Smooth muscle cell (in vitro differentiated cells): ENCODE data around the gene ORMDL3. TPM values are rescaled to one million over a fixed set of nuclear protein-coding genes. Genes with fewer than 3 reads are reported as not detected.
"Not testable (repeated sequence)": the region's sequence is repeated elsewhere in the genome, so short reads cannot be mapped to it uniquely, and the experiment has no call there.

Experiments
- DNase-seq: peaks from one replicate; lab custom pipeline; 2025; ENCODE audit not compliant: unreplicated experiment; lab: John Stamatoyannopoulos, UW
- H2AFZ ChIP-seq: fragments of 200-600 bp; sonication (generic); 2 replicates; pipeline ENCODE4 v1.6.0; 2016; ENCODE audit warnings: antibody characterized with exemption, low read depth, mild to moderate bottlenecking
- H3F3A ChIP-seq: fragments of 200-600 bp; sonication (generic); 2 replicates; pipeline ENCODE4 v1.6.0; 2017; ENCODE audit warnings: antibody characterized with exemption, low read depth
- H3K27ac ChIP-seq: fragments of 200-600 bp; sonication (generic); 2 replicates; pipeline ENCODE4 v1.5.1; 2016; ENCODE audit warnings: low read depth, mild to moderate bottlenecking
- H3K27me3 ChIP-seq: fragments of 200-600 bp; sonication (generic); 2 replicates; pipeline ENCODE4 v1.6.1; 2016; ENCODE audit warnings: low read depth, mild to moderate bottlenecking
- H3K36me3 ChIP-seq: fragments of 200-600 bp; sonication (generic); 2 replicates; pipeline ENCODE4 v1.5.1; 2016; ENCODE audit warnings: low read depth
- H3K4me1 ChIP-seq: fragments of 200-600 bp; sonication (generic); 2 replicates; pipeline ENCODE4 v1.5.1; 2016; ENCODE audit warnings: low read depth
- H3K4me2 ChIP-seq: fragments of 200-600 bp; sonication (generic); 2 replicates; pipeline ENCODE4 v1.6.0; 2016; ENCODE audit warnings: mild to moderate bottlenecking
- H3K4me3 ChIP-seq: fragments of 200-600 bp; sonication (generic); 2 replicates; pipeline ENCODE4 v1.5.1; 2016; ENCODE audit warnings: mild to moderate bottlenecking
- H3K79me2 ChIP-seq: fragments of 200-600 bp; sonication (generic); 2 replicates; pipeline ENCODE4 v1.6.0; 2016; ENCODE audit warnings: low read depth, mild to moderate bottlenecking
- H3K9ac ChIP-seq: fragments of 200-600 bp; sonication (generic); 2 replicates; pipeline ENCODE4 v1.6.0; 2016; ENCODE audit warnings: low read depth
- H3K9me3 ChIP-seq: fragments of 200-600 bp; sonication (generic); replicated peaks from 2 replicates; pipeline ENCODE4 v1.5.1; 2016; ENCODE audit warnings: low read depth
- H4K20me1 ChIP-seq: fragments of 200-600 bp; sonication (generic); 2 replicates; pipeline ENCODE4 v1.6.0; 2016; ENCODE audit warnings: low read depth
- WGBS: methylation state at CpG from one replicate; pipeline ENCODE4 v1.1.7; 2016; ENCODE audit warnings: low lambda C conversion rate; 5-methylcytosine and 5-hydroxymethylcytosine counted together
- polyA plus RNA-seq: library from polyadenylated mRNA; unstranded; fragments of >200 nt; fragmentation: Nextera tagmentation; extraction: Ambion mirVana; gene quantifications from 2 replicates; pipeline ENCODE4 v1.2.1, GENCODE V29; 2016
- total RNA-seq: library from RNA; depleted of rRNA; stranded (reverse); fragments of >200 nt; gene quantifications from 2 replicates; pipeline ENCODE4 v1.2.3, GENCODE V29; 2014
- TF ChIP-seq, protein P1 (sequence below): fragments of 200-600 bp; sonication (generic); IDR thresholded peaks from 2 replicates; pipeline ENCODE4 v1.5.1; 2017; ENCODE audit warnings: borderline replicate concordance, mild to moderate bottlenecking, antibody characterized with exemption; ENCODE audit not compliant: insufficient read depth, poor library complexity, severe bottlenecking

The ORMDL3 gene
- total and polyA plus RNA-seq, 2 experiments from 2014 or later = 24.7 to 29.8 TPM

DNA sequence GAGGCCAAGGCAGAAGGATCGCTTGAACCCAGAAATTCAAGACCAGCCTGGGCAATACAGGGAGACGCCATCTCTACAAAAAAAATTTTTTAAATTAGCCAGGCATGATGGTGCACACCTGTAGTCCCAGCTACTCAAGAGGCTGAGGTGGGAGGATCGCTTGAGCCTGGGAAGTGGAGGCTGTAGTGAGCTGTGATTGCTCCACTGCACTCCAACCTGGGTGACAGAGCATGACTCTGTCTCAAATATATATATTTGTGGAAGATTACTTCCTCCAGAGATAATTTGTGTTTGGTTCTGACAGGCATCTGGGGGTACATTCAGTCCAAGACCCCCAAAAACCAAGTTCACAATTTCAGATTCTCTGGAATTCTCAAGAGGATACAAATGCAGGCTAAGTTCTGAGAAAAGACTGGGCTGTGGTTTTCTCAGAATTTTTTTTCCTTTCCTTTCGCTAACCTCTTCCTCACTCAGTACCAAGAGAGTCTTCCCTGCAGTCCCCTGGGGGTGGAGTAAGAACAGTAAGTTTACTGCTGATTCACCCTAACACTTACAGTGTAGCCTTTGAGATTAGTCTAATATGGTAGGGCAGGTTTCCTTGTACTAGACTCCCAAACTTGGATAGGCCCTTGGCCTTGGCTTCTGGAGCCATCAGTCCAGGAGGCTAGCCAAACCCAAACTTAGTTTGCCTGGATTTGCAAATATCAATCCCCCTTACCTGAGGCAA, 24.1 kb downstream of the ORMDL3 start:
- no peaks in the 10 kb centered on the region for H3K79me2 ChIP-seq
- H3K4me1 ChIP-seq = no peaks in the 10 kb centered on the region
- no peak overlapping the region for H3K27ac ChIP-seq
- no peak for DNase-seq
- no peak overlapping the region for H3K4me2 ChIP-seq
- no peak overlapping the region for H3K4me3 ChIP-seq
- H3K27me3 ChIP-seq = no peaks in the 10 kb centered on the region
- TF ChIP-seq, protein P1, sequence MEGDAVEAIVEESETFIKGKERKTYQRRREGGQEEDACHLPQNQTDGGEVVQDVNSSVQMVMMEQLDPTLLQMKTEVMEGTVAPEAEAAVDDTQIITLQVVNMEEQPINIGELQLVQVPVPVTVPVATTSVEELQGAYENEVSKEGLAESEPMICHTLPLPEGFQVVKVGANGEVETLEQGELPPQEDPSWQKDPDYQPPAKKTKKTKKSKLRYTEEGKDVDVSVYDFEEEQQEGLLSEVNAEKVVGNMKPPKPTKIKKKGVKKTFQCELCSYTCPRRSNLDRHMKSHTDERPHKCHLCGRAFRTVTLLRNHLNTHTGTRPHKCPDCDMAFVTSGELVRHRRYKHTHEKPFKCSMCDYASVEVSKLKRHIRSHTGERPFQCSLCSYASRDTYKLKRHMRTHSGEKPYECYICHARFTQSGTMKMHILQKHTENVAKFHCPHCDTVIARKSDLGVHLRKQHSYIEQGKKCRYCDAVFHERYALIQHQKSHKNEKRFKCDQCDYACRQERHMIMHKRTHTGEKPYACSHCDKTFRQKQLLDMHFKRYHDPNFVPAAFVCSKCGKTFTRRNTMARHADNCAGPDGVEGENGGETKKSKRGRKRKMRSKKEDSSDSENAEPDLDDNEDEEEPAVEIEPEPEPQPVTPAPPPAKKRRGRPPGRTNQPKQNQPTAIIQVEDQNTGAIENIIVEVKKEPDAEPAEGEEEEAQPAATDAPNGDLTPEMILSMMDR = no peak
- WGBS = 94% methylated on average over 4 of the region's 4 CpGs
- H3K9ac ChIP-seq = no peak overlapping the region
- no peak overlapping the region for H2AFZ ChIP-seq
- H4K20me1 ChIP-seq = no peaks in the 10 kb centered on the region
- no peaks in the 10 kb centered on the region for H3F3A ChIP-seq
- no peaks in the 10 kb centered on the region for H3K36me3 ChIP-seq
- H3K9me3 ChIP-seq = no peaks in the 10 kb centered on the region

DNA sequence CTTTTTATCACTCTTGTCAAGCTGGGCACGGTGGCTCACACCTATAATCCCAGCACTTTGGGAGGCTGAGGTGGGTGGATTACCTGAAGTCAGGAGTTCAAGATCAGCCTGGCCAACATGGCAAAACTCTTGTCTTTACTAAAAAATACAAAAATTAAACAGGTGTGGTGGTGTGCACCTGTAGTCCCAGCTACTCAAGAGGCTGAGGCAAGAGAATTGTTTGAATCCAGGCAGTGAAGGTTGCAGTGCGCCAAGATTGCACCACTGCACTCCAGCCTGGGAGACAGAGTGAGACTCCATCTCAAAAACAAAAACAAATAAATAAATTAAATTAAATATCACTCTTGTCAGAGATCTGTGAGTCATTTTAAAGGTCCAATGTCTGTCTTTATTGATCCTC, 25.4 kb downstream of the ORMDL3 start:
- H3K4me2 ChIP-seq, H3K9me3 ChIP-seq, H3K36me3 ChIP-seq, H4K20me1 ChIP-seq, H3K27ac ChIP-seq, DNase-seq, H3K4me3 ChIP-seq, H3K79me2 ChIP-seq, H3K9ac ChIP-seq, H3K4me1 ChIP-seq, H3K27me3 ChIP-seq, H2AFZ ChIP-seq, H3F3A ChIP-seq: not testable (repeated sequence)
- 93% methylated on average over 2 of the region's 2 CpGs for WGBS

DNA sequence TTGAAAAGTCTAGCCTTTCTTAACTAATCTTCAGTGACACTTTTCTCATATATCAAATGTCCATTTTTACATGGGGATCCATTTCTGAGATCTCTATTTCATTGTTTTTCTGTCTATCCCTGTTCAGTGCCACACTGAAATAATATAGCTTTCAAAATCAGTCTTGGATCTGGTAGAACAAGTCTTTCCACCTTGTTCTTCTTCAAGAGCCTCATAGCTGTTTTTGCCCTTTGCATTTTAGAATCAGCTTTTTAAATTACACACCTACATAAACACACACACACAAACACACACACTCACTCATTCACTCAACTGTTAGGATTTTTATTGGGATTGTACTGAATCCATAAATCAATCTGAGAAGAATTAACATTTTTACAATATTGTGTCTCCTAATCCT, 28.2 kb downstream of the ORMDL3 start:
- Histone ChIP-seq H3F3A (no peaks in the 10 kb centered on the region), H3K9me3 (no peaks in the 10 kb centered on the region), H3K9ac (no peak overlapping the region), H3K4me1 (no peaks in the 10 kb centered on the region), H3K36me3 (no peaks in the 10 kb centered on the region), H3K4me2 (no peak overlapping the region), H2AFZ (no peak overlapping the region), H3K27me3 (no peaks in the 10 kb centered on the region), H3K79me2 (no peaks in the 10 kb centered on the region), H4K20me1 (no peaks in the 10 kb centered on the region), H3K27ac (no peak overlapping the region), H3K4me3 (no peak overlapping the region)
- TF ChIP-seq, protein P1 = no peak
- DNase-seq = no peak

DNA sequence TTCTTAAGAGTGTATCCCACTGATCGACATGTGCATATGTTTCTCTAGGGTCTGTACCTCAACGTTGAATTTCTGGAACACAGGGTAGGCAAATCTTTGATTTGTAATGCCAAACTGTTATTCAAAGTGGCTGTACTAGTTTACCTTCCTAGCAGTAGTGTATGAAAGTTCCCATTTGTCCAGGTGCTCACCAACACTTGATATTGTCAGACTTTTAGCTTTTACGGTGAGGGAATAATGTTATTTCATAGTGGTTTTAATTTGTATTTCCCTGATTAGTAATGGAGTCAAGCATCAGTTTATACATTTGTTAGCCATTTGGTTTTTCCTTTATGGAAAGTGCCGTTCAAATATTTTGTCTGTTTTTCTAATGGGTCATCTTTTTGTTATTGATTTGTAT, 29.3 kb downstream of the ORMDL3 start:
- no peak for DNase-seq
- Histone ChIP-seq H3K4me2 (no peak overlapping the region), H4K20me1 (no peaks in the 10 kb centered on the region), H3K4me3 (no peak overlapping the region), H3K9me3 (no peaks in the 10 kb centered on the region), H3K36me3 (no peaks in the 10 kb centered on the region), H3K27ac (no peak overlapping the region), H2AFZ (no peak overlapping the region), H3K9ac (no peak overlapping the region), H3K79me2 (no peaks in the 10 kb centered on the region), H3F3A (no peaks in the 10 kb centered on the region), H3K4me1 (no peaks in the 10 kb centered on the region), H3K27me3 (peaks cover 4% of the 10 kb centered on the region)
- WGBS = 98% methylated on average over 4 of the region's 4 CpGs
- TF ChIP-seq, protein P1 = no peak
